Stimulated activated CD8-positive, alpha-beta memory T cell treated with anti-CD3 and anti-CD28 coated beads, Interleukin-15, amount 100 ng/mL, for 24 hours (primary cell): ENCODE results near the gene PLK3.
"Not testable (repeated sequence)": the region's sequence is repeated elsewhere in the genome, so short reads cannot be mapped to it uniquely, and the experiment has no call there.

Experiments
- DNase-seq: peaks from one replicate; pipeline ENCODE4 v3.0.0-alpha.2; 2020; ENCODE audit warnings: low read depth

PLK3 gene

DNA sequence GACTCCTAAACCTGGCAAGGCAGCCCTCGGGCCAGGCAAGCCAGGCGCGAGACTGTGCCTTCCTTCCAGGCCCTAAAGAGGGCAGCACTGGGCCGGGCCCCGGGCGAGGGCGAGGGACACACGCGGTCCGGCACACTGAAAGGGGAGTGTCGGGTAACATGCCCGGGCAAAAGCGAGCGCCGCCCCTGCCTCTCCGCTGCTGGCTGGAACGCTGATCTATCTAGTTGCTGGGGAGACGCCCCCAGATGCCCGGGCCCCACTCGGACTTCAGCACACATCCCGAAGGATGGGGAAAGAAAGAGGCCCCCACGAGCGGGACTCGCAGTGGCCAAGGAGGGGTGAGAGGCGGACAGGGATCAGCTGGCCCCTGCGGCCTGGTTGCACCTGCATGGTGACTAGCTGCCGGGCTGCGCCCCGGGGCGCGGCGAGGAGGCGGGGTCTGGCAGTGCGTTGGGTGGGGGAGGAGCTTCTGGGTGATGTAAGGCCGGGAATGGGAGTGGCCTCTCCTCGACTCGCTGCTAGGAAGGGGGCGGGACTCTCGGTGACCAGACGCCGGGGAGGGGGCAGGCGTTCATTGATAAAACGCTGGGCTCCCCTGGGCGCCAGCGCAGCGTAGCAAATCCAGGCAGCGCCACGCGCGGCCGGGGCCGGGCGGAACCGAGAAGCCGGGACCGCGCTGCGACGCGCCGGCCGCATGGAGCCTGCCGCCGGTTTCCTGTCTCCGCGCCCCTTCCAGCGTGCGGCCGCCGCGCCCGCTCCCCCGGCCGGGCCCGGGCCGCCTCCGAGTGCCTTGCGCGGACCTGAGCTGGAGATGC, at the start of gene PLK3:
Gene PLK3 (plus strand): TSS at position 608 of the 815 bp plus-strand sequence. CDS start 87 bp downstream, at position 695.
- peak; percentile 87 for DNase-seq

DNA sequence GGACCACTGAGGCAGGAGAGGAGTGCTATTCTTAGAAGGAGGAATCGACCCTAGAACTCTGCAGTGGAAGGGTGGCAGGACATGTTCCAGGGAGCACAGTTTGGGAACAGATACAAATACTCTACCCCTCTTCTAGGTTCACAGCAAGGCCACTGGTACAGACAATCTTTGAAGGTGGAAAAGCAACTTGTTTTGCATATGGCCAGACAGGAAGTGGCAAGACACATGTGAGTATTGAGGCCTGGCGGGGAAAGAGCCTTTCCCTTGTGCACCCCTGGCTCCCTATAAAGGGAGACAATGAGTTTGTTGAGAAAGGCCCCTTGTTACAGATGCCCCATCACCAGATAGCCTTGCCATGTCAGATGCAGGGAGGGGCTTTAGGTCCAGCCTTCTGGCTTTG, 42.8 kb upstream of the PLK3 start:
- DNase-seq: no peak

DNA sequence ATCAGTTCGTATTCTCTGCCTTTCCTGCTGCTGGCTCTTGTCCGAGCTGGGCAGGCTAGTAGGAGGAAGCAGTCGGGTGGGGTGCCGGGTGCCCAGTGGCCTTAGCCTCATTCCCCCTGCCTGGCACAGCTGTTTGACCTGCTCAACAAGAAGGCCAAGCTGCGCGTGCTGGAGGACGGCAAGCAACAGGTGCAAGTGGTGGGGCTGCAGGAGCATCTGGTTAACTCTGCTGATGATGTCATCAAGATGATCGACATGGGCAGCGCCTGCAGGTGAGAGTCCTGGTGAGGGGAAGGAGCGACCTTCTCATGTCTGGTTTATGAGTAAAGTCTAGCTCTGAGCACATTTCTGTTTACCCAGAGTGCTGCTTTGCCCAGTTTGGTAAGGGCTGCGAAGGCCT, 41.1 kb upstream of the PLK3 start:
- no peak for DNase-seq

- DNase-seq: no peak
Measured at GRCh38 chr1:44760876-44761275, 39.3 kb upstream of the PLK3 start.

- DNase-seq: not testable (repeated sequence)
Measured at GRCh38 chr1:44766421-44766820, 33.8 kb upstream of the PLK3 start.

DNA sequence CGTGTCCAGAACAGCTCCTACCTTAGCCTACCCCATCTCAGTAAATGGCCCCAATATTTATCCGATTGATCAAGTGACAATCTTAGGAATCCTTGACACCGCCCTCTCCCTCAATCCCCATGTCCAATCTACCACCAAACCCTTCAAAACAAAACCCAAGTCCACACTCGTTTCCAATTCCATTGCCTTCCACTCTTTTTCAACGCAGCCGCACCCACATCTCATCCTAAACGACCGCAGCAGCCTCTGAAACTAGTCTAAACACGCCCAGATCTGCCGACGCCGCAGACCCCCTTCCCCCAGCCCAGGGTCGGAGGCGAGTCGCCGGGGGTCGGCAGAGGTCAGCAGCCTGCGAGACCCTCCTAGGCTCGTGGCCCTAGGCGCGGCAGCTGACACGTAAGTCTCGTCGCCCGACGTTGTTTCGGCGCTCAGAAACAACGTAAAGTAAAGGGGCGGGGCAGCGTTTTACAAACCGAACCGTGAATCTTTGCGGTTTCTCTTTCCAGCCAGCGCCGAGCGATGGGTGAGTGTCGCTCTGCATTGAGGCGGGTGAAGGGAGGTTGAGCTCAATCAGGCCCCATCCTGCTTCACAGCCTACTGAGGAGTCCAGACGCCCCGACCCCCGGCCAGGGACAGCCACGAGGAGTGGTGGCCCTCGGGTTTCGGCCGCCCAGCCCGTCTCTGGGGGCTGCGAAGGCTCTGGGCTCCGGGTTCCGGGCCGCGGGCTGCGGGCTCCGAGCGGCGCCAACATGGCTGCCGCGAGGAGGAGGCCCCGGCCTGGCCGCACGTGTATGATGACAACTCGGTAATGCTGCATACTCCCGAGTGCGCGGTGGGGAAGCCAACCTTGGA, 24.9 kb upstream of the PLK3 start, which contains the start of gene RPS8:
Gene RPS8 (plus strand): TSS at position 463 of the 852 bp plus-strand sequence. CDS start 57 bp downstream, at position 520.
- DNase-seq: peak; percentile 75

DNA sequence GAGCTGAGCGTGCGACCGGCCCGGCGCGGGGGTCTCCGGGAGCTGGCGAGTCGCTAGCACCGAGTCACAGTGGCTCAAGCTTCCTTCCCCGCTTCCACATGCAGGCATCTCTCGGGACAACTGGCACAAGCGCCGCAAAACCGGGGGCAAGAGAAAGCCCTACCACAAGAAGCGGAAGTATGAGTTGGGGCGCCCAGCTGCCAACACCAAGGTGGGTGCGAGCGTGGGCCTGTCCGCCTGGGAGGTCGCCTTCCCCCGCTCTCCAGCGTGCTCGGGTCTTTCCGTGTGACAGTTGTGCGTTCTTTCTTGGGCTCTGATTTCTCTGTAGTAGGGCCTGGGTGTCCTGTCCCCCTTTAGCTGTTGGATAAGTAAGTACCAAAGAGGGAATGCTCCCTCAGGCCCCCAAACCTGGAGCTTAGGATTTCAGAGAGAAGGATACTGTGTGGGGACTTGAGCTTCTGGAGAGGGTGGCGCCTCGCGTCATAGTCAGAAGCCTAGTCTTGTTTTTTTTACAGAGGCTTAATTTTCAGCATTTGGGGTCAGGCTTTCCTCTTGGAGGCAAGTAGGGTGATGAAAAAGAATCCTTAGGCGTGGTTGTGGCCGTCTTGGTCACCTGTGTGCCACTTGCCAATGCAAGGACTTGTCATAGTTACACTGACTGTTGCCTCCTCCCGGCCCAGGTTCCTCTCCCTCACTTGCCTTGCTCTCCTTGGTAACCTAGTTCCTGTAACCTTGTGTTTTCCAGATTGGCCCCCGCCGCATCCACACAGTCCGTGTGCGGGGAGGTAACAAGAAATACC, 24.0 kb upstream of the PLK3 start:
- peak; percentile 13 for DNase-seq

DNA sequence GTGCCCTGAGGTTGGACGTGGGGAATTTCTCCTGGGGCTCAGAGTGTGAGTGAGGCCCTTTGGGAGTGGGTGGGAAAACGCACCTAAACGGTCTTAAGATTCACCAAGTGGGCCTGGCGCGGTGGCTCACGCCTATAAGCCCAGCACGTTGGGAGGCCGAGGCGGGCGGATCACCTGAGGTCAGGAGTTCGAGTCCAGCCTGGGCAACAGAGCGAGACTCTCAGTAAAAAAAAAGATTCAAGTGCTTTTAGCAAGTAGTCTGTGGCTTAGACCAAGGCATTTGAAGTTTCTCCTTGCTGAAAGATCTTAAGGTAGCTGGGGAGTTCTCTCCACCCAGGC, 23.5 kb upstream of the PLK3 start:
- DNase-seq: no peak

- DNase-seq: no peak
Measured at GRCh38 chr1:44777547-44777946, 22.6 kb upstream of the PLK3 start.

DNA sequence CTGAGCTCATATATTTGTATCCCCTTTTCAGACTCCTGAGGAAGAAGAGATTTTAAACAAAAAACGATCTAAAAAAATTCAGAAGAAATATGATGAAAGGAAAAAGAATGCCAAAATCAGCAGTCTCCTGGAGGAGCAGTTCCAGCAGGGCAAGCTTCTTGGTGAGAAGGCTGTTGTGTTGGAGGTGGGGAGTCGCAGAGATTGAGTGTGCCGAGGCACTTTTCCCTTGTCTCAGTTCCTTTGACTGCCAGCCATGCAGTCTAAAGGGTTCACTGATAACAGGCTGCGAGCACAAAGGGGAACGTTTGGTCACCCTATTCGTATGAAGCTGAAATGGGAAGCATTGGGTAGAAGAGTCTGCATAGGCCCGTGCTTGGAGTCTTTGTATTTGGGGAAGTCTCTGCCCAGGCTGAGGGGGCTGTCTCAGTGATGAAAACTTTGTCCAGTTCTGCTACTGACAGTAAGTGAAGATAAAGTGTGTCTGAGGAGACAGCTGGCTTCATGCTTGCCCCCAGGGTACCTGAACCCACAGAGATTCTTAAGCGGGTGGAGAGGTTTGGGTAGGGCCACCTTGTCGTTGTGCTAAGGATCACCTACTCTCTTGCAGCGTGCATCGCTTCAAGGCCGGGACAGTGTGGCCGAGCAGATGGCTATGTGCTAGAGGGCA, 22.1 kb upstream of the PLK3 start:
- DNase-seq: no peak

- no peak for DNase-seq
Measured at GRCh38 chr1:44778705-44779576, 21.2 kb upstream of the PLK3 start.

DNA sequence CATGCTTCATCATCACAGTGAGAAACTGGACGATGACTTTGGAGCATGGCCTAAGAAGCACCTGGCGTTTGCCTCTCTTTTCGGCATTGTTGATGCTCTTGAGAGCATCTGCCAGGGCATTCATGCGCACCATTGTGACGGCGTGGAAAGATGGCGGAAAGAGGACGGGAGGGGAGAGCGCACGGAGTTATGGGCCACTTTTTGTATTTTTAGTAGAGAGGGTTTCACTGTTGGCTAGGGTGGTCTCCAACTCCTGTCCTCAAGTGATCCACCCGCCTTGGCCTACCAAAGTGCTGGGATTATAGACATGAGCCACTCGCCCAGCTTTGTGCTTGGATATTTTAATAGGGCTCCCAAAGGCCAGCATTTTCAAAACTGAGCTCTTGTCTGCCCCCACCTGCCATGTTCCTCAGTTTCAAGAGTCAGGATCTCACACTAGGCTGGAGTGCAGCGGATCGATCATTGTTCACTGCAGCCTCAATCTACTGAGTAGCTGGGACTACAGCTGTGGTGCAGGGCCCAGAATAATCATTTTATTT, 19.5 kb upstream of the PLK3 start:
- no peak for DNase-seq

- no peak for DNase-seq
Measured at GRCh38 chr1:44783697-44784093, 16.5 kb upstream of the PLK3 start.

GRCh38 chr1:44784094-44785028, 15.8 kb upstream of the PLK3 start:
- DNase-seq: no peak

GRCh38 chr1:44785029-44785380, 15.2 kb upstream of the PLK3 start:
- DNase-seq: no peak

GRCh38 chr1:44785501-44786137, 14.6 kb upstream of the PLK3 start:
- DNase-seq: no peak

- DNase-seq: no peak
Measured at GRCh38 chr1:44786138-44786840, 13.9 kb upstream of the PLK3 start.

- no peak for DNase-seq
Measured at GRCh38 chr1:44786841-44787426, 13.2 kb upstream of the PLK3 start.
